ENCODE measurements around the gene CTDNEP1. TPM values are rescaled to one million over a fixed set of nuclear protein-coding genes. Genes with fewer than 3 reads are reported as not detected.
A peak's percentile ranks its signal among the peaks of the same experiment; 100 is the strongest.

CTDNEP1 gene
- total and polyA plus RNA-seq, 10 donors, result 69.3 to 133 (median 98.0) TPM

GRCh38 chr17:7218758-7219157 lies 32.8 kb downstream of the CTDNEP1 start:
- peaks cover 0 to 30% (median 19%) of the 10 kb centered on the region in 6 donors for H3K36me3 ChIP-seq
- H3K4me1 ChIP-seq, result peaks cover 45 to 89% (median 74%) of the 10 kb centered on the region in 6 donors
- H3K27me3 ChIP-seq (replicated peaks in 1 of 7), result no peaks in the 10 kb centered on the region
- no peak for TF ChIP-seq POLR2A (IDR thresholded peaks at IDR 0.05)
- TF ChIP-seq POLR2AphosphoS5 (IDR thresholded peaks at IDR 0.05), result no peak
- no peak for TF ChIP-seq CTCF (IDR thresholded peaks at IDR 0.05 in 8 of 11, conservative IDR thresholded peaks at IDR 0.05 in 3 of 11)
- intact Hi-C loops (cut with DNase I; ENCODE audit: low total_unique reads), result no loop called here
- H3K9me3 ChIP-seq, result no peaks in the 10 kb centered on the region
- no peak for DNase-seq
- 75 to 89% (median 77%) methylated on average over 6 of the region's 6 CpGs for WGBS, 5 donors
- H3K27ac ChIP-seq, result peak overlapping the region in 6 of 8 donors; percentile 91 to 99 (median 96)
- H3K4me3 ChIP-seq, result peak overlapping the region in 1 of 8 donors; percentile 92

- TF ChIP-seq POLR2AphosphoS5 (IDR thresholded peaks at IDR 0.05), result peak in 1 of 3 donors; percentile 11
- TF ChIP-seq POLR2A (IDR thresholded peaks at IDR 0.05), result no peak
- no peak for TF ChIP-seq CTCF (IDR thresholded peaks at IDR 0.05 in 8 of 11, conservative IDR thresholded peaks at IDR 0.05 in 3 of 11)
- Histone ChIP-seq H3K9me3 (no peaks in the 10 kb centered on the region), H3K36me3 (peaks cover 0 to 24% (median 13%) of the 10 kb centered on the region in 6 donors), H3K27ac (peak overlapping the region; percentile 19 to 99 (median 80)), H3K4me3 (peak overlapping the region in 4 of 8 donors; percentile 40 to 87 (median 50)), H3K27me3 (replicated peaks in 1 of 7) (no peaks in the 10 kb centered on the region), H3K4me1 (peaks cover 45 to 95% (median 79%) of the 10 kb centered on the region in 6 donors)
- intact Hi-C loops (cut with DNase I; ENCODE audit: low total_unique reads), result no loop called here
- WGBS, 5 donors, result 53 to 73% (median 60%) methylated on average over 6 of the region's 6 CpGs
- no peak for DNase-seq
Observed at GRCh38 chr17:7218166-7218565, 33.4 kb downstream of the CTDNEP1 start.

- Histone ChIP-seq H3K9me3 (no peaks in the 10 kb centered on the region), H3K27ac (peak overlapping the region; percentile 19 to 99 (median 72)), H3K4me1 (peaks cover 45 to 89% (median 81%) of the 10 kb centered on the region in 6 donors), H3K36me3 (peaks cover 0 to 16% (median 4%) of the 10 kb centered on the region in 6 donors), H3K4me3 (peak overlapping the region in 7 of 8 donors; percentile 20 to 87 (median 40)), H3K27me3 (replicated peaks in 1 of 7) (no peaks in the 10 kb centered on the region)
- intact Hi-C loops (cut with DNase I; ENCODE audit: low total_unique reads), result no loop called here
- 2 to 4% (median 3%) methylated on average over 25 to 32 of the region's 32 CpGs for WGBS, 5 donors
- TF ChIP-seq POLR2A (IDR thresholded peaks at IDR 0.05), result no peak
- TF ChIP-seq CTCF (IDR thresholded peaks at IDR 0.05 in 8 of 11, conservative IDR thresholded peaks at IDR 0.05 in 3 of 11), result no peak
- TF ChIP-seq POLR2AphosphoS5 (IDR thresholded peaks at IDR 0.05), result no peak
- DNase-seq, result no peak
Observed at GRCh38 chr17:7217113-7217987, 34.2 kb downstream of the CTDNEP1 start.

Measured in spleen (tissue), 11 donors.